ENCODE results near the gene RBM15. TPM values are rescaled to one million over a fixed set of nuclear protein-coding genes. Genes with fewer than 3 reads are reported as not detected.

RBM15 gene
- total and polyA plus RNA-seq, 4 donors, result 3.6 to 55.4 (median 15.2) TPM

DNA sequence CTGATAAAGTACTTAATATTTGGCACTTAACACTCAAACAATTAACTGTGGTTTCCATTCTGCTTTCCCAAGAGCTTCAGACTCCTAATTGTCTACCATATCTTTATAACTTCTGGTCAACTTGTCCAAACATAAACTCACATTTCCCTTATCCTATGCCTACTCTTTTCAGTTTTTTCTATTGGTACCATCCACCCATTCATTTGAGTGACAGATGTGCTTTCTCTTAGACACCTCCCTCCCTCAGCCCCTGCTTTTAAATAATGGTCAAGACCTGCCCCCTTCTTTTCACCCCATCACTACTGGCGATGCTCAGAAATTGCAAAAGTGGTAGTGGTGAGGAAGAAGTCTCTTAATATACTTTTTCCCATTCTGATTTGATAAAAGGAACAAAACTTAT is 46.2 kb downstream of the RBM15 start:
- 91 to 92% methylated on average over 1 of the region's 1 CpG for WGBS, 2 donors
- Histone ChIP-seq H3K27ac (ENCODE audit: low read depth in 1 of 2, low read length in 1 of 2) (no peak overlapping the region), H3K9ac (ENCODE audit: insufficient read depth in 1 of 2, low read length in 2 of 2) (no peak overlapping the region), H3K27me3 (ENCODE audit: control insufficient read depth in 3 of 3, insufficient read depth in 3 of 3, low read length in 2 of 3) (no peaks in the 10 kb centered on the region), H3K4me1 (ENCODE audit: control insufficient read depth in 5 of 5, insufficient read depth in 5 of 5, low read length in 5 of 5) (peaks cover 1 to 3% (median 1%) of the 10 kb centered on the region in 5 donors), H3K9me3 (ENCODE audit: control insufficient read depth in 4 of 4, insufficient read depth in 3 of 4, low read length in 3 of 4) (no peaks in the 10 kb centered on the region), H3K36me3 (ENCODE audit: control insufficient read depth in 4 of 4, insufficient read depth in 4 of 4, low read length in 4 of 4) (peaks cover 0 to 6% (median under 1%) of the 10 kb centered on the region in 4 donors), H3K4me3 (no peak overlapping the region)
- TF ChIP-seq, protein P1, sequence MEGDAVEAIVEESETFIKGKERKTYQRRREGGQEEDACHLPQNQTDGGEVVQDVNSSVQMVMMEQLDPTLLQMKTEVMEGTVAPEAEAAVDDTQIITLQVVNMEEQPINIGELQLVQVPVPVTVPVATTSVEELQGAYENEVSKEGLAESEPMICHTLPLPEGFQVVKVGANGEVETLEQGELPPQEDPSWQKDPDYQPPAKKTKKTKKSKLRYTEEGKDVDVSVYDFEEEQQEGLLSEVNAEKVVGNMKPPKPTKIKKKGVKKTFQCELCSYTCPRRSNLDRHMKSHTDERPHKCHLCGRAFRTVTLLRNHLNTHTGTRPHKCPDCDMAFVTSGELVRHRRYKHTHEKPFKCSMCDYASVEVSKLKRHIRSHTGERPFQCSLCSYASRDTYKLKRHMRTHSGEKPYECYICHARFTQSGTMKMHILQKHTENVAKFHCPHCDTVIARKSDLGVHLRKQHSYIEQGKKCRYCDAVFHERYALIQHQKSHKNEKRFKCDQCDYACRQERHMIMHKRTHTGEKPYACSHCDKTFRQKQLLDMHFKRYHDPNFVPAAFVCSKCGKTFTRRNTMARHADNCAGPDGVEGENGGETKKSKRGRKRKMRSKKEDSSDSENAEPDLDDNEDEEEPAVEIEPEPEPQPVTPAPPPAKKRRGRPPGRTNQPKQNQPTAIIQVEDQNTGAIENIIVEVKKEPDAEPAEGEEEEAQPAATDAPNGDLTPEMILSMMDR (IDR thresholded peaks at IDR 0.05; ENCODE audit: control extremely low read depth, extremely low read depth), result no peak
- ATAC-seq (ENCODE audit: insufficient read depth, low FRiP score) (no peak), DNase-seq (no peak)

DNA sequence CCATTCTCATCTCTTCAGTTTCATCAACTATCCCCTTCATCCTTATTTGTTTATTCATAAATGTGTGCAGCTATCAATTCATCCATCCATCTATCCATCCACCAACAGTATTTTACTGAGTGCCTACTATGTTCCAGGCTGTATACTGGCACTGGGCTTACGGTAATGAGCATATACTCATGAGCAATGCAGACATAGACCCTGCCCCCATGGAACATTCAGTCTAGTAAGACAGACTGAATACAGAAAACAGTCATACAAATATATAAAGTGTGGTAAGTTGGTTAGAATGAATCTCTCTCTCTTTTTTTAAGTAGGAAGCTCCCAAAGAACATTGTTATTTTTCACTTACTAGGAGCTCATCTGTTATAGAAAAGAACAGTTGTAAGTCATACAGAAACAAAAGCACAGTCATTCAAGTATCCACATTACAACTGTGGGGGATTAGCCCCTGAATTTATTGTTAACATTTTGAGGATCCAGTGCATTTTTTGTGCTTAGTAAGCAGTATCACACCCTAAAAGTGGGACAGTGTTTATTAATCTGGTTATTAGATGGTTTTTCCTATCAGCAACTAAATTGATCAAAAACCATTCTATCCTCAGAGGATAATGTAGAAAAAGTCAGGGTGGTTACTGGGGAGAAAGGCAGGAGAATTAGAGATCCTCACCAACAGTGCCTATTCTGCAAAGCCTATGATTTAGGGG is 48.0 kb downstream of the RBM15 start:
- Histone ChIP-seq H3K27ac (ENCODE audit: low read depth in 1 of 2, low read length in 1 of 2) (no peak overlapping the region), H3K27me3 (ENCODE audit: control insufficient read depth in 3 of 3, insufficient read depth in 3 of 3, low read length in 2 of 3) (no peaks in the 10 kb centered on the region), H3K9ac (ENCODE audit: insufficient read depth in 1 of 2, low read length in 2 of 2) (no peak overlapping the region), H3K36me3 (ENCODE audit: control insufficient read depth in 4 of 4, insufficient read depth in 4 of 4, low read length in 4 of 4) (peaks cover 0 to 6% (median under 1%) of the 10 kb centered on the region in 4 donors), H3K4me3 (no peak overlapping the region), H3K9me3 (ENCODE audit: control insufficient read depth in 4 of 4, insufficient read depth in 3 of 4, low read length in 3 of 4) (no peaks in the 10 kb centered on the region), H3K4me1 (ENCODE audit: control insufficient read depth in 5 of 5, insufficient read depth in 5 of 5, low read length in 5 of 5) (peaks cover 1 to 8% (median 4%) of the 10 kb centered on the region in 5 donors)
- DNase-seq, result no peak
- ATAC-seq (ENCODE audit: insufficient read depth, low FRiP score), result no peak
- WGBS, 2 donors, result 96 to 98% methylated on average over 1 of the region's 1 CpG
- TF ChIP-seq, protein P1 (IDR thresholded peaks at IDR 0.05; ENCODE audit: control extremely low read depth, extremely low read depth), result no peak

DNA sequence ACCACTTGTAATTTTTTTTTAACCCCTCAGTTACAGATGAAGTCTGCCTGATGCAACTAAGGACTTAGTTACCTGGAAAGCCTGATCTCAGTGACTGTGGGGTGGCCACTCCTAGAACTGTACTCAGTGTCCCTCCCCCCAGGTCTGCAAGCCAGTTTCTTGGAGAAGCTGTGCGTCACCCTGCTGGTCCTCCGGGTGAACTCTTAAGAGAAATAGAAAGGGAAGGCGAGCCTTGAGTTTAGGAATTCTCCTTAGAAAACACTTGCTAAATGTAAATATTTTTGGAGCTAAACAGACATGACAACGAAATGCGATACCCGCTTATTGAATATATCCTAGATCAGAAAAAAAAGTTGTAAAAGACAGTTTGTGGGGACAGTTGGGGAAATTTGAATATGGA is 50.9 kb downstream of the RBM15 start:
- DNase-seq (peak in 2 of 3 donors; percentile 35 to 36), ATAC-seq (ENCODE audit: insufficient read depth, low FRiP score) (peak; percentile 70)
- Histone ChIP-seq H3K9ac (ENCODE audit: insufficient read depth in 1 of 2, low read length in 2 of 2) (peak overlapping the region in 1 of 2 donors; percentile 4), H3K27me3 (ENCODE audit: control insufficient read depth in 3 of 3, insufficient read depth in 3 of 3, low read length in 2 of 3) (no peaks in the 10 kb centered on the region), H3K4me1 (ENCODE audit: control insufficient read depth in 5 of 5, insufficient read depth in 5 of 5, low read length in 5 of 5) (peaks cover 0 to 20% (median 4%) of the 10 kb centered on the region in 5 donors), H3K9me3 (ENCODE audit: control insufficient read depth in 4 of 4, insufficient read depth in 3 of 4, low read length in 3 of 4) (no peaks in the 10 kb centered on the region), H3K27ac (ENCODE audit: low read depth in 1 of 2, low read length in 1 of 2) (no peak overlapping the region), H3K4me3 (no peak overlapping the region), H3K36me3 (ENCODE audit: control insufficient read depth in 4 of 4, insufficient read depth in 4 of 4, low read length in 4 of 4) (peaks cover 0 to 6% (median 1%) of the 10 kb centered on the region in 4 donors)
- TF ChIP-seq, protein P1 (IDR thresholded peaks at IDR 0.05; ENCODE audit: control extremely low read depth, extremely low read depth), result no peak
- WGBS, 2 donors, result 63 to 79% methylated on average over 6 of the region's 6 CpGs

Data from lung (tissue), 12 donors.